ENCODE data around the gene ARMC12.
"Not testable (repeated sequence)": the region's sequence is repeated elsewhere in the genome, so short reads cannot be mapped to it uniquely, and the experiment has no call there.

The ARMC12 gene

DNA sequence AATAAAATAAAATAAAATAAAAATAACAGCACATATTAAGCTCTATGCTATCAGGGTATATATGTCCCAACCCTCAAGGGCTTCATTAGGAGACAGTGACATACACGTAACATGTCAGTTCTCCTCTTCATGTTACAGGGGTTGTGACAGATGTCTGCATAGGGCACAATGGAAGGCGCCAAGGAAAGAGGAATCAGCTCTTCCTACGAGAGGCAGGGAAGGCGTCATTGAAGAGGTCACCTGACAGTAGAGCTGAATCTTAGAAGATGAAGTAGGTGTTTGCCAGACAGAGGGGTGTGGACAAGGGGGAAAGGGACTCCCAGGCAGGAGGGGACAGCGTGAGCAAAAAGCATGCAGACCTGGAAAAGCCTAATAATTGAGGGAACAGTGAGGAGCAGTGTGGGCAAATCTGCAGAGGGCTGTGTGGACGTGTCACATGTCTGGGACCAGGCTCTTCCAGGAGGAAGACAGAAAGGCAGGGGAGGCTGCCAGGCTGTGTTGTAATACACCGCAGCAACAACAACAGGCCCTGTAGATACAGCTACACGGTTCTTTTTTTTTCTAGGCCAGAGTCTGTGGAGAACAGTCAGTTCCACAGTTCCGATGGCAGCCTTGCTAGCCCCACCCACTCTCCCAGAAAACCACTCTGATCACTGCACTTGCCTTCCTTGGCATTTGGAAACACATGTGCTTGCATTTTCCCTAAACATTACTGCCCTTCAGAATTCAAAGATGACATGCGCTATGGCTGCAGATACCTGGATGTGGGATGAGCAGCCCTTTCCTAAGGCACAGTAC, 45.6 kb upstream of the ARMC12 start:
- no peaks in the 10 kb centered on the region for H3K27me3 ChIP-seq (ENCODE audit: insufficient read depth, poor library complexity, severe bottlenecking)
- H3K4me3 ChIP-seq (replicated peaks; ENCODE audit: insufficient read depth, low read length): no peak overlapping the region
- DNase-seq (ENCODE audit: low read depth in 1 of 2, low spot score in 1 of 2): peak; percentile 85 to 88
- H3K27ac ChIP-seq (replicated peaks): peak overlapping the region; percentile 63
- peak; percentile 54 for TF ChIP-seq POLR2AphosphoS5 (IDR thresholded peaks at IDR 0.05; ENCODE audit: low read depth)
- TF ChIP-seq SPI1 (IDR thresholded peaks at IDR 0.05; ENCODE audit: borderline replicate concordance, low read depth): peak; percentile 46; the same call in 1 of the 2 replicates
- no peak for TF ChIP-seq GABPA (IDR thresholded peaks at IDR 0.05; ENCODE audit: low read depth)

GRCh38 chr6:35694462-35694861, 42.4 kb upstream of the ARMC12 start:
- TF ChIP-seq GABPA (IDR thresholded peaks at IDR 0.05; ENCODE audit: low read depth) (no peak), SPI1 (IDR thresholded peaks at IDR 0.05; ENCODE audit: borderline replicate concordance, low read depth) (no peak), POLR2AphosphoS5 (IDR thresholded peaks at IDR 0.05; ENCODE audit: low read depth) (no peak)
- TF ChIP-seq, protein P1, sequence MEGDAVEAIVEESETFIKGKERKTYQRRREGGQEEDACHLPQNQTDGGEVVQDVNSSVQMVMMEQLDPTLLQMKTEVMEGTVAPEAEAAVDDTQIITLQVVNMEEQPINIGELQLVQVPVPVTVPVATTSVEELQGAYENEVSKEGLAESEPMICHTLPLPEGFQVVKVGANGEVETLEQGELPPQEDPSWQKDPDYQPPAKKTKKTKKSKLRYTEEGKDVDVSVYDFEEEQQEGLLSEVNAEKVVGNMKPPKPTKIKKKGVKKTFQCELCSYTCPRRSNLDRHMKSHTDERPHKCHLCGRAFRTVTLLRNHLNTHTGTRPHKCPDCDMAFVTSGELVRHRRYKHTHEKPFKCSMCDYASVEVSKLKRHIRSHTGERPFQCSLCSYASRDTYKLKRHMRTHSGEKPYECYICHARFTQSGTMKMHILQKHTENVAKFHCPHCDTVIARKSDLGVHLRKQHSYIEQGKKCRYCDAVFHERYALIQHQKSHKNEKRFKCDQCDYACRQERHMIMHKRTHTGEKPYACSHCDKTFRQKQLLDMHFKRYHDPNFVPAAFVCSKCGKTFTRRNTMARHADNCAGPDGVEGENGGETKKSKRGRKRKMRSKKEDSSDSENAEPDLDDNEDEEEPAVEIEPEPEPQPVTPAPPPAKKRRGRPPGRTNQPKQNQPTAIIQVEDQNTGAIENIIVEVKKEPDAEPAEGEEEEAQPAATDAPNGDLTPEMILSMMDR (IDR thresholded peaks at IDR 0.05; ENCODE audit: insufficient read depth, low read length): no peak
- TF ChIP-seq, protein P2, sequence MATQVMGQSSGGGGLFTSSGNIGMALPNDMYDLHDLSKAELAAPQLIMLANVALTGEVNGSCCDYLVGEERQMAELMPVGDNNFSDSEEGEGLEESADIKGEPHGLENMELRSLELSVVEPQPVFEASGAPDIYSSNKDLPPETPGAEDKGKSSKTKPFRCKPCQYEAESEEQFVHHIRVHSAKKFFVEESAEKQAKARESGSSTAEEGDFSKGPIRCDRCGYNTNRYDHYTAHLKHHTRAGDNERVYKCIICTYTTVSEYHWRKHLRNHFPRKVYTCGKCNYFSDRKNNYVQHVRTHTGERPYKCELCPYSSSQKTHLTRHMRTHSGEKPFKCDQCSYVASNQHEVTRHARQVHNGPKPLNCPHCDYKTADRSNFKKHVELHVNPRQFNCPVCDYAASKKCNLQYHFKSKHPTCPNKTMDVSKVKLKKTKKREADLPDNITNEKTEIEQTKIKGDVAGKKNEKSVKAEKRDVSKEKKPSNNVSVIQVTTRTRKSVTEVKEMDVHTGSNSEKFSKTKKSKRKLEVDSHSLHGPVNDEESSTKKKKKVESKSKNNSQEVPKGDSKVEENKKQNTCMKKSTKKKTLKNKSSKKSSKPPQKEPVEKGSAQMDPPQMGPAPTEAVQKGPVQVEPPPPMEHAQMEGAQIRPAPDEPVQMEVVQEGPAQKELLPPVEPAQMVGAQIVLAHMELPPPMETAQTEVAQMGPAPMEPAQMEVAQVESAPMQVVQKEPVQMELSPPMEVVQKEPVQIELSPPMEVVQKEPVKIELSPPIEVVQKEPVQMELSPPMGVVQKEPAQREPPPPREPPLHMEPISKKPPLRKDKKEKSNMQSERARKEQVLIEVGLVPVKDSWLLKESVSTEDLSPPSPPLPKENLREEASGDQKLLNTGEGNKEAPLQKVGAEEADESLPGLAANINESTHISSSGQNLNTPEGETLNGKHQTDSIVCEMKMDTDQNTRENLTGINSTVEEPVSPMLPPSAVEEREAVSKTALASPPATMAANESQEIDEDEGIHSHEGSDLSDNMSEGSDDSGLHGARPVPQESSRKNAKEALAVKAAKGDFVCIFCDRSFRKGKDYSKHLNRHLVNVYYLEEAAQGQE (IDR thresholded peaks at IDR 0.05; ENCODE audit: insufficient replicate concordance, low read depth): no peak

GRCh38 chr6:35698430-35698829, 38.4 kb upstream of the ARMC12 start:
- not testable (repeated sequence) for H3K27me3 ChIP-seq (ENCODE audit: insufficient read depth, poor library complexity, severe bottlenecking); DNase-seq (ENCODE audit: low read depth in 1 of 2, low spot score in 1 of 2)

More at GRCh38 chr6:35694462-35694861, 42.4 kb upstream of the ARMC12 start:
- H3K4me3 ChIP-seq (replicated peaks; ENCODE audit: insufficient read depth, low read length): no peak overlapping the region
- no peak for DNase-seq (ENCODE audit: low read depth in 1 of 2, low spot score in 1 of 2)
- no peak overlapping the region for H3K27ac ChIP-seq (replicated peaks)
- no peaks in the 10 kb centered on the region for H3K27me3 ChIP-seq (ENCODE audit: insufficient read depth, poor library complexity, severe bottlenecking)

DNA sequence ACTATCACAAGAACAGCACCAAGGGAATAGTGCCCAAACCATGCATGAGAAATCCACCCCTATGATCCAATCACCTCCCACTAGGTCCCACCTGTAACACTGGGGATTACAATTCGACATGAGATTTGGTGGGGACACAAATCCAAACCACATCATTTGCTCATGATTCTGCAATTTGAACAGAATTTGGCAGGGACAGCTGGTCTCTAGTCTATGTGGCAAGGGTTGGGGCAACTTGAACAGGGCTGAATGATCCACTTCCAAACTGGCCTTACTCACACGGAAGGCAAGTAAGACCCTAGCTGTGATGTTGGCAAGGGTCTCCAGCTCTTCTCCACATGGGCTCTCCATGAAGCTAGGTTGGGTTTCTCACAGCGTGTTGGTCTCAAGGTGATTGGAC, 38.0 kb upstream of the ARMC12 start:
- TF ChIP-seq, protein P1 (IDR thresholded peaks at IDR 0.05; ENCODE audit: insufficient read depth, low read length): no peak
- TF ChIP-seq POLR2AphosphoS5 (IDR thresholded peaks at IDR 0.05; ENCODE audit: low read depth) (no peak), SPI1 (IDR thresholded peaks at IDR 0.05; ENCODE audit: borderline replicate concordance, low read depth) (no peak), GABPA (IDR thresholded peaks at IDR 0.05; ENCODE audit: low read depth) (no peak)
- TF ChIP-seq, protein P2 (IDR thresholded peaks at IDR 0.05; ENCODE audit: insufficient replicate concordance, low read depth): no peak
- no peak for DNase-seq (ENCODE audit: low read depth in 1 of 2, low spot score in 1 of 2)
- Histone ChIP-seq H3K27ac (replicated peaks) (no peak overlapping the region), H3K4me3 (replicated peaks; ENCODE audit: insufficient read depth, low read length) (no peak overlapping the region), H3K27me3 (ENCODE audit: insufficient read depth, poor library complexity, severe bottlenecking) (no peaks in the 10 kb centered on the region)

More at GRCh38 chr6:35698430-35698829, 38.4 kb upstream of the ARMC12 start:
- H3K4me3 ChIP-seq (replicated peaks; ENCODE audit: insufficient read depth, low read length); H3K27ac ChIP-seq (replicated peaks): not testable (repeated sequence)
